Smooth muscle cell of the umbilical artery (primary cell): Measurements from ENCODE around the gene CACFD1. TPM values are rescaled to one million over a fixed set of nuclear protein-coding genes. Genes with fewer than 3 reads are reported as not detected.

Source experiments
- total RNA-seq: library from RNA; depleted of rRNA; stranded (reverse); fragments of >200 nt; gene quantifications from 2 replicates; pipeline ENCODE4 v1.2.3, GENCODE V29; 2014

The CACFD1 gene
- total RNA-seq: 7.6 and 10.4 TPM in 2 replicates

GRCh38 chr9:133459476-133460404 is at the start of gene CACFD1:
Gene CACFD1 (plus strand): TSS chr9:133459978. CDS start chr9:133460067, 89 bp downstream.

GRCh38 chr9:133417541-133418461 is 42.0 kb upstream of the CACFD1 start, which contains the start of gene REXO4:
Gene REXO4 (minus strand): TSS chr9:133418010. CDS start chr9:133417844, 166 bp downstream.

GRCh38 chr9:133421615-133422542 is 37.9 kb upstream of the CACFD1 start, which contains the start of gene ADAMTS13:
Gene ADAMTS13 (plus strand): TSS chr9:133422367. CDS start chr9:133422444, 77 bp downstream.

GRCh38 chr9:133478851-133479711 is 19.3 kb downstream of the CACFD1 start, which contains the start of gene SLC2A6:
Gene SLC2A6 (minus strand): TSS chr9:133479099. CDS start chr9:133479059, 40 bp downstream.

Other genes starting within 250 kb of the CACFD1 start
- gene ABO, start 184.8 kb upstream of the CACFD1 start, total RNA-seq: not detected in 2 replicates
- 9.2 and 15.6 TPM in 2 replicates for gene SURF6, start 123.8 kb upstream of the CACFD1 start, total RNA-seq
- 15.1 and 24.0 TPM in 2 replicates for gene MED22, start 111.8 kb upstream of the CACFD1 start, total RNA-seq
- 1,358 and 2,141 TPM in 2 replicates for gene RPL7A, start 111.8 kb upstream of the CACFD1 start, total RNA-seq
- 14.6 and 24.9 TPM in 2 replicates for gene SURF1, start 103.5 kb upstream of the CACFD1 start, total RNA-seq
- 8.9 and 11.0 TPM in 2 replicates for gene SURF2, start 103.4 kb upstream of the CACFD1 start, total RNA-seq
- 608 and 665 TPM in 2 replicates for gene SURF4, start 83.9 kb upstream of the CACFD1 start, total RNA-seq
- gene STKLD1, start 83.6 kb upstream of the CACFD1 start, total RNA-seq: 0.28 and 0.59 TPM in 2 replicates
- gene REXO4, start 42.0 kb upstream of the CACFD1 start, total RNA-seq: 11.3 and 18.9 TPM in 2 replicates
- 1.8 and 2.8 TPM in 2 replicates for gene ADAMTS13, start 37.6 kb upstream of the CACFD1 start, total RNA-seq
- gene SLC2A6, start 19.1 kb downstream of the CACFD1 start, total RNA-seq: 33.1 and 38.3 TPM in 2 replicates
- gene MYMK, start 65.0 kb downstream of the CACFD1 start, total RNA-seq: not detected in 2 replicates
- 0.83 and 4.8 TPM in 2 replicates for gene ADAMTSL2, start 74.7 kb downstream of the CACFD1 start, total RNA-seq
- 0.30 TPM in 1 of 2 replicates, not detected in the other for gene FAM163B, start 149.4 kb downstream of the CACFD1 start, total RNA-seq
- gene DBH, start 176.4 kb downstream of the CACFD1 start, total RNA-seq: not detected in 2 replicates